IMR-90 (cell line): ENCODE results near the gene RNF227. TPM values are rescaled to one million over a fixed set of nuclear protein-coding genes. Genes with fewer than 3 reads are reported as not detected.
A peak's percentile ranks its signal among the peaks of the same experiment; 100 is the strongest.

Experiments
- ATAC-seq: fragments of 200-7000 bp; cut with Tn5 transposase; 2 replicates; pipeline ENCODE4 v1.9.1; 2020; ENCODE audit warnings: low read depth, mild to moderate bottlenecking, moderate library complexity
- BruUV-seq: library from RNA; stranded (reverse); fragments of 400-500 nt; replicated peaks from 2 replicates; lab custom pipeline; 2021; lab: Mats Ljungman, UMichigan
- CTCF ChIA-PET: fragments of 300-600 bp; formaldehyde crosslinking; extraction: SDS; loops from one replicate; lab custom pipeline; 2021; ENCODE audit warnings: antibody characterized with exemption; lab: Yijun Ruan, JAX
- POLR2A ChIA-PET: fragments of 300-600 bp; sonication (Branson Sonifier 250); formaldehyde crosslinking; loops from one replicate; lab custom pipeline; 2022; ENCODE audit warnings: antibody characterized with exemption; ENCODE audit not compliant: unreplicated experiment; lab: Charles Lee
- DNase-seq: peaks from one replicate; pipeline ENCODE4 v3.0.0; 2013
- H2AFZ ChIP-seq: replicated peaks from 2 replicates; pipeline ENCODE3; 2013; ENCODE audit warnings: low read length, mild to moderate bottlenecking; ENCODE audit not compliant: poor library complexity
- H2AK5ac ChIP-seq: 2 replicates; pipeline ENCODE4 v1.6.1; 2013; ENCODE audit warnings: low read depth, low read length, inconsistent platforms
- H2AK9ac ChIP-seq: replicated peaks from 2 replicates; pipeline ENCODE3; 2013; ENCODE audit warnings: mild to moderate bottlenecking, low read depth, low read length, moderate library complexity; ENCODE audit not compliant: poor library complexity
- H2BK120ac ChIP-seq: 2 replicates; pipeline ENCODE4 v1.6.1; 2013; ENCODE audit warnings: low read depth, low read length, inconsistent platforms
- H2BK15ac ChIP-seq: 3 replicates; pipeline ENCODE4 v1.6.1; 2013; ENCODE audit warnings: low read depth, low read length, inconsistent platforms
- H2BK20ac ChIP-seq: 2 replicates; pipeline ENCODE4 v1.6.1; 2013; ENCODE audit warnings: low read depth, mild to moderate bottlenecking, inconsistent platforms, low read length, moderate library complexity
- H2BK5ac ChIP-seq: 2 replicates; pipeline ENCODE4 v1.6.1; 2013; ENCODE audit warnings: mild to moderate bottlenecking, low read depth, low read length, inconsistent platforms; ENCODE audit not compliant: poor library complexity, severe bottlenecking
- H3K14ac ChIP-seq: replicated peaks from 2 replicates; pipeline ENCODE4 v1.6.1; 2013; ENCODE audit warnings: low read depth, low read length, inconsistent platforms
- H3K18ac ChIP-seq: 2 replicates; pipeline ENCODE4 v1.6.1; 2013; ENCODE audit warnings: low read depth, low read length, control low read depth
- H3K23ac ChIP-seq: 2 replicates; pipeline ENCODE4 v1.6.1; 2013; ENCODE audit warnings: low read depth, low read length, inconsistent platforms
- H3K27ac ChIP-seq: 2 replicates; pipeline ENCODE4 v1.5.1; 2013; ENCODE audit warnings: mild to moderate bottlenecking, control low read depth, low read length; ENCODE audit not compliant: insufficient read depth
- H3K27me3 ChIP-seq: 2 replicates; pipeline ENCODE4 v1.6.1; 2013; ENCODE audit warnings: low read length; ENCODE audit not compliant: control insufficient read depth, insufficient read depth
- H3K36me3 ChIP-seq: 2 replicates; pipeline ENCODE4 v1.6.1; 2013; ENCODE audit warnings: low read length, mixed read lengths; ENCODE audit not compliant: control insufficient read depth, insufficient read depth
- H3K4ac ChIP-seq: 2 replicates; pipeline ENCODE4 v1.6.1; 2013; ENCODE audit warnings: low read depth, low read length, inconsistent platforms
- H3K4me1 ChIP-seq: 2 replicates; pipeline ENCODE4 v1.6.1; 2013; ENCODE audit warnings: low read length, mixed read lengths; ENCODE audit not compliant: control insufficient read depth, insufficient read depth
- H3K4me2 ChIP-seq: 2 replicates; pipeline ENCODE4 v1.6.1; 2013; ENCODE audit warnings: low read depth, mild to moderate bottlenecking, control low read depth, low read length, moderate library complexity
- H3K4me3 ChIP-seq: 2 replicates; pipeline ENCODE4 v1.5.1; 2013; ENCODE audit warnings: low read depth, mild to moderate bottlenecking, control low read depth, low read length, moderate library complexity; ENCODE audit not compliant: insufficient read depth
- H3K56ac ChIP-seq: 2 replicates; pipeline ENCODE4 v1.6.1; 2013; ENCODE audit warnings: low read length, inconsistent platforms; ENCODE audit not compliant: insufficient read depth; ENCODE audit errors: extremely low read depth
- H3K79me1 ChIP-seq, 2 experiments: 2 replicates each; pipeline ENCODE4 v1.6.1; 2013; ENCODE audit warnings: low read length in 2 of 2, inconsistent platforms in 1 of 2, low read depth in 1 of 2
- H3K9ac ChIP-seq: 2 replicates; pipeline ENCODE4 v1.6.1; 2013; ENCODE audit warnings: low read depth, low read length, control low read depth
- H3K9me1 ChIP-seq: 2 replicates; pipeline ENCODE4 v1.6.1; 2013; ENCODE audit warnings: low read length, inconsistent platforms; ENCODE audit not compliant: insufficient read depth
- H3K9me3 ChIP-seq: 2 replicates; pipeline ENCODE4 v1.6.1; 2013; ENCODE audit warnings: low read length; ENCODE audit not compliant: control insufficient read depth, insufficient read depth
- H4K20me1 ChIP-seq: 2 replicates; pipeline ENCODE4 v1.6.1; 2013; ENCODE audit warnings: low read length, inconsistent platforms; ENCODE audit not compliant: insufficient read depth
- H4K5ac ChIP-seq: 2 replicates; pipeline ENCODE4 v1.6.1; 2013; ENCODE audit warnings: mild to moderate bottlenecking, low read depth, low read length, control low read depth
- H4K8ac ChIP-seq, 2 experiments: 2 replicates each; pipeline ENCODE4 v1.6.1; 2013; ENCODE audit warnings: low read depth in 2 of 2, low read length in 2 of 2, control low read depth in 1 of 2, inconsistent platforms in 1 of 2
- H4K91ac ChIP-seq: 2 replicates; pipeline ENCODE4 v1.6.1; 2013; ENCODE audit warnings: low read depth, low read length, inconsistent platforms; ENCODE audit not compliant: insufficient read depth
- ELK1 ChIP-seq: fragments of 150-350 bp; IDR thresholded peaks from 2 replicates; pipeline ENCODE4 v1.6.1; 2016; ENCODE audit warnings: low read depth, mild to moderate bottlenecking, low read length, moderate library complexity, borderline replicate concordance
- POLR2A ChIP-seq: IDR thresholded peaks from 2 replicates; pipeline ENCODE4 v1.6.1; 2012; ENCODE audit warnings: mild to moderate bottlenecking, low read depth, low read length
- RAD21 ChIP-seq: IDR thresholded peaks from 2 replicates; pipeline ENCODE4 v1.6.1; 2012; ENCODE audit warnings: low read length, improper control_type of control experiment
- WGBS, 2 experiments: methylation state at CpG; one replicate each; pipeline versions ENCODE4 v1.1.5 to v1.1.7; 2013; ENCODE audit warnings: missing lambda C conversion rate in 2 of 2; ENCODE audit not compliant: insufficient read length in 1 of 2; ENCODE audit errors: extremely low coverage in 2 of 2; 5-methylcytosine and 5-hydroxymethylcytosine counted together
- dilution Hi-C: fragments of 300-500 bp; cut with HindIII; formaldehyde crosslinking; loops from one replicate; pipeline ENCODE4 v1.14.3; 2018; ENCODE audit warnings: low sequenced_read_pairs; ENCODE audit not compliant: unreplicated experiment
- in situ Hi-C: fragments of 300-500 bp; cut with MboI; formaldehyde crosslinking; loops from 3 replicates; pipeline ENCODE4 v1.14.3; 2019; ENCODE audit warnings: low sequenced_read_pairs, inconsistent platforms, mixed read lengths
- intact Hi-C: fragments of 100-400 bp; cut with micrococcal nuclease; formaldehyde crosslinking; loops from 2 replicates; pipeline ENCODE4 v1.10.0; 2022
- polyA plus RNA-seq, 3 experiments: library from polyadenylated mRNA; depleted of rRNA; stranded (reverse); fragments of >200 nt; gene quantifications; 2 replicates each; pipeline ENCODE4 v1.2.3, GENCODE V29; 2012; ENCODE audit warnings: low replicate concordance in 1 of 3
- total RNA-seq: library from RNA; depleted of rRNA; stranded (reverse); fragments of >200 nt; gene quantifications from 2 replicates; pipeline ENCODE4 v1.2.3, GENCODE V29; 2012

Gene RNF227
- total and polyA plus RNA-seq, 2 of the 4 experiments (the other 2 are of a cell fraction), result 1.3 to 3.1 TPM

- ChIA-PET POLR2A (no interaction called here), CTCF (no interaction called here)
- H2BK5ac ChIP-seq, result peak overlapping the region; percentile 98
- H3K9ac ChIP-seq, result peak overlapping the region; percentile 99
- peaks cover 14% of the 10 kb centered on the region for H4K20me1 ChIP-seq
- H4K8ac ChIP-seq, result peak overlapping the region; percentile 36 to 78
- H3K23ac ChIP-seq, result peak overlapping the region; percentile 94
- H2AFZ ChIP-seq, result peak overlapping the region; percentile 86
- BruUV-seq, result no TSS peak
- H2BK15ac ChIP-seq, result peak overlapping the region; percentile 33; the same call in 1 of the 3 replicates
- H3K27me3 ChIP-seq, result no peaks in the 10 kb centered on the region
- H4K91ac ChIP-seq, result peak overlapping the region; percentile 86; the same call in 1 of the 2 replicates
- WGBS, 2 experiments, result no CpG with 5 or more reads among the region's 8 CpGs
- TF ChIP-seq POLR2A (peak; percentile 40; the same call in 1 of the 2 replicates), RAD21 (peak; percentile 19; the same call in 1 of the 2 replicates), ELK1 (no peak)
- peak overlapping the region; percentile 52 for H3K18ac ChIP-seq
- peak overlapping the region; percentile 100 for H3K27ac ChIP-seq
- H3K14ac ChIP-seq, result peak overlapping the region; percentile 84
- peak overlapping the region; percentile 98 for H3K4me3 ChIP-seq
- intact Hi-C loops (no loop called here), dilution Hi-C loops (no loop called here), in situ Hi-C loops (no loop called here)
- peak overlapping the region; percentile 99 for H3K4ac ChIP-seq
- H2BK20ac ChIP-seq, result peak overlapping the region; percentile 46; the same call in 1 of the 2 replicates
- H4K5ac ChIP-seq, result peak overlapping the region; percentile 83
- peaks cover 11% of the 10 kb centered on the region for H3K9me1 ChIP-seq
- peak overlapping the region; percentile 78 for H2BK120ac ChIP-seq
- H3K56ac ChIP-seq, result peak overlapping the region; percentile 87
- H3K9me3 ChIP-seq, result no peaks in the 10 kb centered on the region
- DNase-seq, result no peak
- peaks cover 26% of the 10 kb centered on the region for H3K4me1 ChIP-seq
- H3K79me1 ChIP-seq, result peaks cover 9 to 65% of the 10 kb centered on the region in 2 experiments
- ATAC-seq, result no peak; the same call in 1 of the 2 replicates
- peak overlapping the region; percentile 99 for H3K4me2 ChIP-seq
- H2AK9ac ChIP-seq, result peak overlapping the region; percentile 100
- H2AK5ac ChIP-seq, result peak overlapping the region; percentile 81; the same call in 1 of the 2 replicates
- peaks cover 18% of the 10 kb centered on the region for H3K36me3 ChIP-seq
Measured at GRCh38 chr17:7887038-7887481, 29.0 kb downstream of the RNF227 start.
